GM21737 (cell line): Measurements from ENCODE around the gene RNF103.
A peak's percentile ranks its signal among the peaks of the same experiment; 100 is the strongest.
"Not testable (repeated sequence)": the region's sequence is repeated elsewhere in the genome, so short reads cannot be mapped to it uniquely, and the experiment has no call there.

Source experiments
- ATAC-seq: cut with Tn5 transposase; IDR thresholded peaks from one replicate; pipeline ENCODE4 v1.9.1; 2021; ENCODE audit warnings: mild to moderate bottlenecking, moderate library complexity; ENCODE audit not compliant: unreplicated experiment

RNF103 gene

GRCh38 chr2:86623494-86624266, at the start of gene RNF103:
TSS of gene RNF103 (minus strand) at chr2:86623865. CDS start at chr2:86622886, 979 bp downstream.
- peak; percentile 83 for ATAC-seq

- ATAC-seq, result no peak
These were observed 49.3 kb upstream of the RNF103 start for GRCh38 chr2:86673011-86673410.

- no peak for ATAC-seq
These were observed 48.4 kb upstream of the RNF103 start for GRCh38 chr2:86672027-86672545.

GRCh38 chr2:86671337-86671981, 47.8 kb upstream of the RNF103 start:
- no peak for ATAC-seq

- not testable (repeated sequence) for ATAC-seq
These were observed 45.7 kb upstream of the RNF103 start for GRCh38 chr2:86669323-86669722.

- ATAC-seq, result no peak
These were observed 37.7 kb upstream of the RNF103 start for GRCh38 chr2:86661333-86661732.

- no peak for ATAC-seq
These were observed 26.5 kb upstream of the RNF103 start for GRCh38 chr2:86650188-86650587.

- no peak for ATAC-seq
These were observed 25.7 kb upstream of the RNF103 start for GRCh38 chr2:86649119-86649947.

GRCh38 chr2:86648681-86649080, 25.0 kb upstream of the RNF103 start:
- no peak for ATAC-seq

GRCh38 chr2:86646865-86647264, 23.2 kb upstream of the RNF103 start:
- ATAC-seq, result no peak

GRCh38 chr2:86646329-86646728, 22.7 kb upstream of the RNF103 start:
- ATAC-seq, result no peak

- no peak for ATAC-seq
These were observed 22.1 kb upstream of the RNF103 start for GRCh38 chr2:86645752-86646151.

- ATAC-seq, result no peak
These were observed 15.0 kb upstream of the RNF103 start for GRCh38 chr2:86638712-86639111.

- ATAC-seq, result no peak
These were observed 13.2 kb upstream of the RNF103 start for GRCh38 chr2:86636842-86637241.

GRCh38 chr2:86634352-86634751, 10.7 kb upstream of the RNF103 start:
- ATAC-seq, result no peak

GRCh38 chr2:86633155-86633651, 9.5 kb upstream of the RNF103 start:
- ATAC-seq, result no peak

GRCh38 chr2:86632672-86633071, 9.0 kb upstream of the RNF103 start:
- no peak for ATAC-seq

- ATAC-seq, result no peak
These were observed 8.3 kb upstream of the RNF103 start for GRCh38 chr2:86631846-86632485.

- ATAC-seq, result no peak
These were observed 4.4 kb upstream of the RNF103 start for GRCh38 chr2:86628091-86628522.

GRCh38 chr2:86627550-86627949, 3.9 kb upstream of the RNF103 start:
- ATAC-seq, result no peak

GRCh38 chr2:86625096-86625495, 1.4 kb upstream of the RNF103 start:
- no peak for ATAC-seq
